ENCODE results near the gene HDGF.

HDGF gene

GRCh38 chr1:156692925-156693847 is 58.3 kb downstream of the HDGF start:
- DNase-seq: no peak

- DNase-seq: no peak
Observed at GRCh38 chr1:156692441-156692924, 59.0 kb downstream of the HDGF start.
